Measurements from ENCODE around the gene S100A8.

DNA sequence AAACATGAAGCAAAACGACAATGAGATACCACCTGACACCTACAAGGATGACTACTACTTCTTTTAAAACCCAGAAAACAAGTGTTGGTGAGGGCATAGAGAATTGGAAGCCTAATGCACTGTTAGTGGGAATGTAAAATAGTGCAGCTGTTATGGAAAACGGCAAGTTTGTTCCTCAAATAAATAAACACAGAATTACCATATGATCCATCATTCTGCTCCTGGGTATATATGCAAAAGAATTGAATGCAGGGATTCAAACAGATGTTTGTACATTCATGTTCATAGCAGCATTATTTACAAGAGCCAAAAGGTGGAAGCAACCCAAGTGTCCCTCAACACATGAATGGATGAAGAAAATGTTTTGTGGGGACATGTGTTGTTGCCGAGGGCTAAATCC lies 1.4 kb upstream of the S100A8 start:
- TF ChIP-seq CTCF (IDR thresholded peaks at IDR 0.05; ENCODE audit: extremely low read depth in 1 of 2, insufficient read depth in 1 of 2, low read depth in 1 of 2, low read length in 2 of 2) (no peak), POLR2A (IDR thresholded peaks at IDR 0.05; ENCODE audit: low read depth, low read length) (no peak), EZH2 (IDR thresholded peaks at IDR 0.05; ENCODE audit: borderline replicate concordance, low read depth, low read length, severe bottlenecking) (no peak), POLR2AphosphoS5 (IDR thresholded peaks at IDR 0.05; ENCODE audit: insufficient read depth, low read depth, low read length) (no peak), GATA2 (IDR thresholded peaks at IDR 0.05; ENCODE audit: insufficient read depth, insufficient read length, low read depth, low read length) (no peak)

All from endothelial cell of umbilical vein (primary cell).